ENCODE results near the gene ADNP.
A peak's percentile ranks its signal among the peaks of the same experiment; 100 is the strongest.
"Not testable (repeated sequence)": the region's sequence is repeated elsewhere in the genome, so short reads cannot be mapped to it uniquely, and the experiment has no call there.

ADNP gene

DNA sequence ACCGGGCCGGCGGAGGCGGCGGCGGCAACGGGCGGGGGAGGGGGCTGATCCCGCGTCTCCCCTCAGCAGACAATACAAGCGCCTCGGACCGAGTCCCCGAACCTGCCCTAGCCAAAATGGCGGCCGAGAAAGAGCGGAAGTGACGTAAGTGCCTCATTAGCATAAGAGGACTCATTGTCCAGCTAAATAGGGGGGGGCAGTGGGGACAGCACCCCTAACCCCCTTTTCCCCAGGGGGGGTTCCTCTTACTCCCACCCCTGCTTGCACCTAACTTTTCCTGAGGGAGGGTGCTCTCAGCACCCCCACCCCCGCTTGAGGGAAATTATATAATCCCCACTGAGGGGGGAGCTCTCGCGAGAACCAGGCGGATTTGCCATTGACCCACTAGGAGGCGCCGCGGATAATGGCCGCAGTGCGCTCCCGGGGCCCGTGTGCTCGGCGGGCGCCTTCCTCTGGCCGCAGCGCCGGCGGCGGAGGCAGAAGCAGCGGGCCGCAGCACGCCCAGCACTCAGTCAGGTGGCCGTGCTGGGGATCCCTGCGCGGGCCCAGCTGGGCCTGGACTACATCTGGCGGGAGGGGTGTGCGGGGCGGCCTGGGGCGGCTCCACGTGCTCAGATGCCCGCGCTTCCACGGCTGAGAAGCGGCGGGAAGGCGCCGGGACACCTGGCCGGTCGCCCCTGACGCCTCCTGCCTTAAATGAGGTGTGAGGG, at the start of gene ADNP:
TSS of gene ADNP (minus strand) at position 132 of the 710 bp plus-strand sequence. CDS start 27,441 bp downstream, outside the sequence.
- DNase-seq: peak; percentile 94

DNA sequence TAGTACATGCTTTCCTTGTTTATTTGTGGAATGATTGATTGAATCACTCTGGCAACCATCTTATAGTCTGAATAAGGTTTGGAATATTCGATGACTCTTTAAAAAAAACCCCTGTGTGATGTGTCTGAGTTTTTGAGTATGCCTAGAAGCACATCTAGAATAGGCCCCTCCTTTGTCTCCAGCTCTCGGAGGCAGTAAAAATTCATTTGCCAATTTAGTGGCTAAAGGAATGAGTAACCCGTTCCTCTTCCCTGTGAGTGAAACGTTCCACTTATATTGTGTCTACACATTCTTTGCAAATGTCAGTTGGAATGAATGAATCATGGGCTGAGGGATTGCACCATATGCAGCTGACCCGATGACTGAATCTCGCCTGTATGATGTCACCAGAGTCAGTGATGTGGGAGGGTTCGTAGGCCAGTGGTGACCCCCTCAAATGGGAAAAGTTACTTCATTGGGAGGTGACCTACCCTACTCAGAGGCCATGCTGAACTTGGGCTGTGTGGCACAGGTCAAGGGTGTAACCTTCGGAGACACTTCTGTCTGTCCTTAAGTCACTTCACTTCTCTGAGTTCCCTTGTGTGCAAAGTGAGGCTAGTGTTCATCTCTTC, 48.9 kb upstream of the ADNP start:
- DNase-seq: peak; percentile 99

DNA sequence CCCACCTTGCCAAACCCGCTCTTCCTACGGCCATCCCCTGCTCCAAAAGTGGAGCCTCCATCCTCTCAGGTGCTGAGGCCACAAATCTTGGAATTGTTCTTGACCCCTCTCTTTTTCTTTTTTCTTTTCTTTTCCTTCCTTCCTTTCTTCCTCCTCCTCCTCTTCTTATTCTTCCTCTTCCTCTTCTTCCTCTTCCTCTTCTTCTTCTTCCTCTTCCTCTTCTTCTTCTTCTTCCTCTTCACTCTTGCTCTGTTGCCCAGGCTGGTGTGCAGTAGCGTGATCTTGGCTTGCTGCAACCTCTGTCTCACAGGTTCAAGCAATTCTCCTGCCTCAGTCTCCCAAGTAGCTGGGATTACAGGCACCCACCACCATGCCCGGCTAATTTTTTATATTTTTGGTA, 47.3 kb upstream of the ADNP start:
- DNase-seq: not testable (repeated sequence)

DNA sequence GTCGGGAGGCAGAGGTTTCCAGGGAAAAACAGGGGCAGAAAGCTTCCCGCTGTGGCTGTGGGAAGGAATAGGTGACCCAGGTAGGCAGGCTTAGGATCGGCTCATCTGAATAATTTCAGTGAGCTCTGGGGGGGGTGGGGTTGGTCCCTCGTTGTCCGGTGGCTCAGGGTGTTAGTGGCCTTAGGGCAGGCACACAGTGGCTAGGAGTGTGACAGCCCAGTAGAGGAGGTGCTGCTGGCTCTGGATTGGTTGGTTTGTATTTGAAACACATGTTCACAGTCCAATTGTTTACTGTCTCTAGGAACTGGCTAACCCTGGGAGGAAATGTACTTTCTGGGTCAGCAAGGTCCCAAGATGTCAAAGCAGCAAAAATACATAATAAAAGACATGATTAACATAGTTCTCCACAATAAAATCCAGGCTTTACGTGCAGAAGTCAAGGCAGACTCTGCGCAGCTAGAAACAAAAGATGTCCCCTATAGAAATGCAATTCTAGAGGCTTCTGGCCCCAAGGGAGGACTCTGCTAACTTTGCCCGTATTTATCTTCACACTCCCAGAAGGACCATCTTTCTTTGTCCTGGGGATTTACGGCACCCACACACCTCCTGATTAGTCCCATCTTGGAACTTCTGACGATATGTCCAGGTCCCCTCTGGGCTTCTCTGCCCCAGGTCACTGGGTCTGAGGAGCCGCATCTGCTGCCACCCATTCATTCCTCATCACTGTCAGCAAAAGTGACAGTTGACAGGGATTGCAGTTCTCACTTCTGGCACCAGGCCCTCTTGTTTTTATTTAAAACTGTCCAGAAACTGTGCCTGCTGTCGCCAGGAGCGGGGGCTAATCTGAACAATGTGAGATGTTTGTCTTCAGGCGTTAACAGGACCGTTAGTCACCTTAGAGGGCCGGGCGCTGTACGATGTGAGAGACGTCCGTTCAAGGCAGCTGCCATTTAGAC, 46.1 kb upstream of the ADNP start:
- DNase-seq: peak; percentile 36

DNA sequence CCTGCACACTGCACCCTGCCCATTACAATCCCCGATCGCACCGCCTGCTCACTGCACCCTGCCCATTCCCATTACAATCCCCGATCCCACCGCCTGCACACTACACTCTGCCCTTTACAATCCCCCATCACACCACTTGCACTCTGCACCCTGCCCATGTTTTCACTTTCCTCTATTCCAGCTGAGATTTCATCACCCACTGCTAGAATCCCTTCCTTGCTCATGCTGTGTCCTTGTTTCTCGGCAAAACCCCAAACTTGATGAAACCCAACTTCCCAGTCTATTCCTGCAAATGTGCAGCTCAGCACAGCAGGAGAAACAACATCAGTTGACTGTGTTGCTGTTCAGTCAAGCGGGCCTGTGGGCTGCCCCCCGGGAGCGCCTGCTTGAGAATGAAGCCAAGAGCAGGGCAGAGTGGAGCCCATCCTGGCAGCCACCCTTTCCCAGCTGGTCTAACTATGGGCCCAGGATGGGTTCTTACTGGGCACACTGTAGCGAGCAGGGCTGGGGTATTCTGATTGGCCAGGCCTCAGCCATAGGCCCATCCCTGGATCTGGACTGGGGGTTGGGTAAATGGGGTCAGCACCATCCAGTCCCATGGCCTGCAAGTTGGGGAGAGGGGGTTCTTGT, 44.6 kb upstream of the ADNP start:
- no peak for DNase-seq

DNA sequence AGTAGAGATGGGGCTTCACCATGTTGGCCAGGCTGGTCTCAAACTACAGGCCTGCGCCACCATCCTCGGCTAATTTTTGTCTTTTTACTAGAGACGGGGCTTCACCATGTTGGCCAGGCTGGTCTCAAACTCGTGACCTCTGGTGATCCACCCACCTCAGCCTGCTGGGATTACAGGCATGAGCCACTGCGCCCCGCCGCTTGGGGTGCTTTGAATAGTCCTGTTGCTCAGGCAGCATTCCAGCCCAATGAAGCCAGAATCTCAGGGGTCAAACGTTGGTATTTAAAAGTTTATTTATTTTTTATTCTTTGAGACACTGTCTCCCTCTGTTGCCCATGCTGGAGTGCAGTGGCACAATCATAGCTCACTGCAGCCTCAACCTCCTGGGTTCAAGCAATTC, 38.7 kb upstream of the ADNP start:
- DNase-seq: no peak

DNA sequence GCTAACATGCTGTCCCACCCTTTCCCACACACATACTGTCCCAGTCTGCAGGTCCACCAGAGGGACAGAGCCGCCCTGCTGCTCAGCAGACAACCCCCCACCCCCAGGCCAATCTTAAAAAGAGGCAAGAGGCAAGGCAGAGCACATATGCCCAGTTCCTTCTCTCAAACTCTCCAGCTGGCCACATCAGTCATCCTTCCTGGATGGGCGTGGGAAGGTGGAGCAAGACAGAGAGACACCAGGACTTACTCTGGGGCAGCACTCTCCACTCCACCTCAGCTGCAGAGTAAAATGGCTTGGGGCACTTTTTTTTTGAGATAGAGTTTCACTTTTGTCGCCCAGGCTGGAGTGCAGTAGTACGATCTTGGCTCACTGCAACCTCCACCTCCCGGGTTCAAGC, 38.2 kb upstream of the ADNP start:
- no peak for DNase-seq

DNA sequence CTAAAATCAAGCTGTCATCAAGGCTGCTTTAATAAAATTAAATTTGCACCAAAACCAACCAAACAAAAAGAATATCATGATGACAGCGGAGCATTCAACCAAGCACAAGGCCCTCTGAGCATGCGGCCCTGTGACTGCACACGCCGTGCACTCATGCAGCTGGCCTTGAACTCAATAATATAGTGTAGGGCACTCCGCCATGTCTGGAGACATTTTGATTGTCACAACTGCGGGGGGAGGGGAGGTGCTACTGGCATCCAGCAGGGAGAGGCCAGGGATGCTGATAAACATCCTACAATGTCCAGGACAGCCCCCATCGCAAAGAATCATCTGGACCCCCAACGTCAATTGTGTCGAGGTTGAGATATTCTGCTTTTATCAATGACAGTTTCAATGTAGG, 37.1 kb upstream of the ADNP start:
- DNase-seq: no peak

DNA sequence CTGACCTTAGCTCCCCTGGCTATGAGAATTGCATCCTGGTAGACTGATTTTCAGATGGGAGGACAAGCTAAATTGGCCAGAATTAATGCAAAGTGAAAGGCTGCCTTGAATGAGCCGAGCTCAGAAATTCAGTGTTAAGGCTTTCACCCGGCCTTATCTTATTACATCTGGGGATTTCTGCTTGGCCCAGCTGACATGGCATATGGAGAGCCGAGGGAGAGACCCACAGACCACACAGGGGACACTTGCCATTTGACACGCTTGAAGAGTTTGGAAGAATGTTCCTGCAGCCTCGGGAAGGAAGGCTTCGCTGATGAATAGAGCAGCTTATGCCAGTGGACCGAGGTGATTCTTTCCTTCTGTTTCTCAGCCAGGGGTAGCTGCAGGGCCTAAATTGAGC, 36.3 kb upstream of the ADNP start:
- DNase-seq: no peak

DNA sequence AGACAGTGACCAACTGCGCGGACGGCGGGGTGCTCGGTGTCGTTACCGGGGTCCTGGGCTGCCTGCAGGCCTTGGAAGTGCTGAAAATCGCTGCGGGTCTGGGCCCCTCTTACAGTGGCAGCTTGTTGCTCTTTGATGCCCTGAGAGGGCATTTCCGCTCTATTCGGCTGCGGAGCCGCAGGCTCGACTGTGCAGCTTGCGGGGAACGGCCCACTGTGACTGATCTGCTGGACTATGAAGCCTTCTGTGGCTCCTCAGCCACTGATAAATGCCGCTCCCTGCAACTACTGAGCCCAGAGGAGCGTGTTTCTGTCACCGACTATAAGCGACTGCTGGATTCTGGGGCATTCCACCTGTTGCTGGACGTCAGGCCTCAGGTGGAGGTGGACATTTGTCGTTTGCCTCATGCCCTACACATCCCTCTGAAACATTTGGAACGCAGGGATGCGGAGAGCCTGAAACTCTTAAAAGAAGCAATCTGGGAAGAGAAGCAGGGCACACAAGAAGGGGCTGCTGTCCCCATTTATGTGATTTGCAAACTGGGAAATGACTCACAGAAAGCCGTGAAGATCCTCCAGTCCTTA, 28.4 kb upstream of the ADNP start:
- no peak for DNase-seq

DNA sequence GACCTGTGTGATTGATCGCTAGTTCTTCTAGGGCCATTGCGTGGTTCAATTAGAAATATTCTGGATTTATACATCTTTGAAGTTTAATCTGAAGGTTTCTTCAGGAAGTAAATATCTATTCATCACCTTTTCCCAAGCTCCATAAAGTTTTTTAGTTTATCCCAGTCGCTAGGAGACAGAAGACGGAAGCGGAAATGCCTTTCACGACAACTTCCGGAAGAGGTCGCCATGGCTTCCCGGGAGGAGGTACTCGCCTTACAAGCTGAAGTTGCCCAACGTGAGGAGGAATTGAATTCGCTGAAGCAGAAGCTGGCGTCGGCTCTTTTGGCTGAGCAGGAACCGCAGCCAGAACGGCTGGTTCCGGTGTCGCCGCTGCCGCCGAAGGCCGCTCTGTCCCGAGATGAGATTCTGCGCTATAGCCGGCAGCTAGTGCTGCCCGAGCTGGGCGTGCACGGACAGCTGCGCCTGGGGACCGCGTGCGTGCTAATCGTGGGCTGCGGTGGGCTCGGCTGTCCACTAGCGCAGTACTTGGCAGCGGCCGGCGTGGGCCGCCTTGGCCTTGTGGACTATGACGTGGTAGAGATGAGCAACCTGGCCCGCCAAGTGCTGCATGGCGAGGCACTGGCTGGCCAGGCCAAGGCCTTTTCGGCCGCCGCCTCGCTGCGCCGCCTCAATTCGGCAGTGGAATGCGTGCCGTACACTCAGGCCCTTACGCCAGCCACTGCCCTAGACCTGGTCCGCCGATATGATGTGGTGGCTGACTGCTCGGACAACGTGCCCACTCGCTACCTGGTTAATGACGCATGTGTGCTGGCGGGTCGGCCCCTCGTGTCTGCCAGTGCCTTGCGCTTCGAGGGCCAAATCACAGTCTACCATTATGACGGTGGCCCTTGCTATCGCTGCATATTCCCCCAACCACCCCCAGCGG, 27.6 kb upstream of the ADNP start, which contains the start of gene MOCS3:
TSS of gene MOCS3 (plus strand) at position 204 of the 928 bp plus-strand sequence. CDS start at position 229, 25 bp downstream.
- peak; percentile 92 for DNase-seq

DNA sequence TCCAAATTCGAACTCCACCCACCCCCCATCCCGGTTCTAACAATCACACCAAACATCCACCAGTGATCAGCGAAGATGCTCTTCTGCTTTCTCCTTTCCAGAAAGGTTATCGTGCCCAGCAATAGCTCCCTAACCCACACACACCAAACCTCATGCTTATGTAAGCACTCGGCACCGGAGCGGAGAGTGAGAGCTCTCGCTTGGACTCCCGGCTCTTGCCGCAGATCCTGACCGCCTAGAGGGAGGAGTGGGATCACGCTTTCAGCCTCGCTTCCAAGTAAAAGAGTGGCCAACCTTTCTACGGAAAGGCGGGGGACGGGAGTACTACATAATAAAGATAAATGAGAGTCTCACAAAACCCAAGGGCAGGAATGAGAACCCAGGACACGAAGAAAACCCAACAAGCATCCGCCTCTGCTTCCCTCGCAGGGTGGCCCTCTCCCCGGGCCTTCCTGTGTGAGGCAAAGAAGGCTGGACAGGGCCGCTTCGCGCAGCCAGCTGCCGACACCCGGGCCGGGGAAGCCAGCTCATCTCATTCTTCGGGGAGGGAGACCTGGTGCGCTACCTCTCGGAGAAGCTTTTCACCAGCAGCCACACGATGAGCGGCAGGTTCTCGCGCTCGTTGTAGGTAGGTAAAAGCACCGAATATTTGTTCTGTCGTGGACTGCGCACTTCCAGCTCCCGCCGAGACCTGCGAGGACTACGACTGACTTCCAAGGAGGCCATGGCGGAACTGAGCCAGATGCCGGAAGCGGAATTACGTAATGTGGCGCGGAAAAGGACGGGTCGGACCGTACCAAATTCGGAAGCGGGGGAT, 26.8 kb upstream of the ADNP start, which contains the start of gene DPM1:
TSS of gene DPM1 (minus strand) at position 735 of the 817 bp plus-strand sequence. CDS start at position 726, 9 bp downstream.
- DNase-seq: peak; percentile 90

DNA sequence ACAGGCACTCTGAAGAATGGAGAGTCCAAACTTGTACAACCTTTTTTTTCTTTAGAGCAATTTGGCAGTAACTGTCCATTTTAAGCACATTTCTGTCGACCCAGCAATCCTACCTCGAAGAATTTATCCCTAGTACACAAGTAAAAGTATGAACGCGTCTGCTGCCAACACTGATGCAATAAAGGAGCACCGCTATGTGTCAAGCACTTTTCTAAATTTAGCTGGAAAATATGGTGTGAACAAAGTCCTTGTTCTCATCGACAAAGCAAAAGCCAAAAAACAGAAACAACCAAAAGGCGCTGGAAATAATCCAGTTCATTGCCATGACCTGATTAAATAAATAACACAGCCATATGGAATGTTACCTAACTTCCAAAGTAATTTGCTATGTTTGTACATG, 26.0 kb upstream of the ADNP start:
- DNase-seq: peak; percentile 27

DNA sequence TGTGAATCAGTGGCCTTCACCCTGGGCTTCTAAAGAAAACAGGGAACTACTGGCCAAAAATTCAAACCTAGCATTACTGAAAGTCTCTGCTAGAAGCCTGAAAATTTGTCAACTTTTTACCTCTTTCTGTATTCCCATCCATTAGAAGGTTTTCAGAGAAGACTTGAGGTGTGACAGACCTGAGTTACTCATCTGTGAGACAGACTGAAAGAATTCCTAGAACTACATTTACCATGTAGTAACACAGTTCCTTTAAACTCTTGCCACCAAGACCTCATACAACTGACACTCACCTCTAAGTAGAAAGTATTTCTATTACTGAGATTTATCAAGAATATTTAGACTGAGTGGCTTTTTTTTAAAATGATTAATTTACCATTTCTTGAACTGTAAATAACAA, 22.6 kb upstream of the ADNP start:
- no peak for DNase-seq

DNA sequence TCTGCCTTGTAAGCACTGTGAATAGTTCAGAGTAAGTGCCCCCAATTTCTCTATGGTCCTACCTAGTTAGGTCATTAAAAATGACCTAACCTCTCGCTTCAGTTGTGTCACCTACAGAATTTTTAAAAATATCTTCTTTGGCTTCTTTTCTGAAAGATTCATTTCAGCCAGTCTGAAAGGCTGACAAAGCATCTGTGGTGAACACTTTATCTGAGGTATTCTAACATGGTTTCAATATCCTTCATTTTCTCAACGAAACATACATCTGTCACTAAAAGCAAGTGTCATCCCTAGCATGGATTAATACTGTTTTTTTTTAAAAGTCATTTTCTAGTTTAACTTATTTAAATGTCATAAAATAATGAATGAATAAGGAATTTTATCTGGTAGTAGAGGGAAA, 22.0 kb upstream of the ADNP start:
- DNase-seq: no peak

DNA sequence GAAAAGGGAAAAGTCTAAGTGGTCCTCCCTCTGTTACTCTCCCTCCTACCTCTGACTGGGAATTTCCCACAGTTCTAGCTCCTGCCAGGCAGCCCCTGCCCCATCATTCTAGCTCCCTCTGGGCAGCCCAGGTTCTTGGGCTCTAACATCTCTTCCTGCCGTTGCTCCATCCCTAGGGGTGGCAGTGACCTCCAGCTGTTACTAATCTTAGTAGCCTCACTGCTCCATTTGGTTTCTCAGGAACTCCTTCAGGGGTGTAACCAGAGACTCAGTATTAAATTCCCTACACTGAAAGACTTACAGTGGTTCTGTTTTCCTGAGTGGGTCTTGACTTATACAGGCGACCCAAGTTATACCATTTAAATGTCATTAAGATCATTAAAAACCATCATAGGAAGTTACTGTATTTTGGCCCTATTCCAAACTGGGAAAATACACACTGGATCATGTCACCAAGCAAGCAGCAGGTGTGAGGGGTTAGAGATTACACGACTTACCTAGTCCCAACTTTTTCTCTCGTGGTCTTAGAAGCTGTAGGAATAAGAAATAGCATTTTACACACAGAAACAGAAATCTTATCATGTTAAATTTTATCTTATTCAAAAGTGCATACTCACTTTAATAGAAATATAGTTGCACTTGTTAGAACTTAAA, 17.0 kb upstream of the ADNP start:
- DNase-seq: no peak

DNA sequence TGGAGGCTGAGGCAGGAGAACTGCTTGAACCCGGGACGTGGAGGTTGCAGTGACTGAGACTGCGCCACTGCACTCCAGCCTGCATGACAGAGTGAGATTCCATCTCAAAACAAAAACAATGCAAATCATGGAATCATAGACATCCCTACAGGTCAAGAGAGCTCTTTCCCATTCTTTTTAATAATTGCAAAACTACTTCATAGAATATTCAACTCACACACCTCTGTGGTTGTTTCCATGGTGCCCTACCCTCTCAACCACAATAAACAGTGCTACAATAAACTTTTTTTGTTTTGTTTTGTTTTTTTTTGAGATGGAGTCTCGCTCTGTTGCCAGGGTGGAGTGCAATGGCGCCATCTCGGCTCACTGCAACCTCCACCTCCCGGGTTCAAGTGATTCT, 11.8 kb upstream of the ADNP start:
- no peak for DNase-seq

DNA sequence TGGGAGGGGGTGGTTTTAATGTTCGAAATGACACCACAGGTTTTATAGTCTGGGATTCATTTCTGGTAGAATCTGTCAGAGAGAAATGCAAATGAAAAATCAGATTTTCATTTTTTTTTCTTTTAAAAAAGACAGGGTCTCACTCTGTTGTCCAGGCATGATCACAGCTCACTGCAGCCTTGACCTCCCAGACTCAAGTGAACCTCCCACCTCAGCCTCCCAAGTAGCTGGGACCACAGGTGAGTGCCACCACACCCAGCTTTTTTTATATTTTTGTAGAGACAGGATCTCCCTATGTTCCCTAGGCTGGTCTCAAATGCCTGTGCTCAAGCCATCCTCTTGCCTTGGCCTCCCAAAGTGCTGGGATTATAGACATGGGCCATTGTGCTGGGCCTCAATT, 2.4 kb upstream of the ADNP start:
- no peak for DNase-seq

DNA sequence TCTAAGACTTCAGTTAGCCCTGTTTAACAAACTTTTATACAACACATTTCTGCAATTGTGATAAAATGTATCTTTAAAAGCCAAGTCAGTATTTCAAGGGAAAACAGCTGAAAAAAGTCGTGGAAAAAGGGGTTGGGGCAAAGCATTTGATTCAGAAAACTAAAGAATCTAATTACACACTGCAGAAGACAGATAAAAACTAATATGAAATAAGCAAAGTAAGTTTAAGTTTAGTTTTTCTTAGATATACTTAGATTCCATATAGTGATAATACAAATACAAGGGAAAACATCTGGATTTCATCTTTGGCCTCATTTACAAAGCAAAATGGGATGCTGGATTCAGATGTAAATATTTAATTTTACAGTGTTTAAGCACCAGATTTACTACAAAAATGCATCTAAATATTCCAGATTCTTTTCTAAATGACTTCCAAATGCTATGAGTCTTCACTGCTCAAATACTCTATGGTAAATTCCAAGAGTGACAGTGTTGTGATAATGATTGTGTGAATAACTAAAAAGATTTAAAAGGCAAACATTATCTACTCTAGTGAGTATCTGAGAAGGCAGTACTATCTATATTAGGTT, 1.5 kb upstream of the ADNP start:
- DNase-seq: peak; percentile 43

Data from fibroblast of skin of right biceps (primary cell).